K562 (cell line): Measurements from ENCODE around the gene VWA1. TPM values are rescaled to one million over a fixed set of nuclear protein-coding genes. Genes with fewer than 3 reads are reported as not detected.

Experiments
- CHD7 ChIP-seq: fragments of 200-600 bp; sonication (generic); IDR thresholded peaks from one replicate; pipeline ENCODE4 v1.6.1; 2012; ENCODE audit warnings: mild to moderate bottlenecking, low read depth, low read length, inconsistent platforms
- GABPB2 ChIP-seq: fragments of 250-450 bp; sonication (Bioruptor Pico); conservative IDR thresholded peaks from 2 replicates; pipeline ENCODE4 v1.5.1; 2021; ENCODE audit warnings: mild to moderate bottlenecking
- HNRNPUL1 ChIP-seq: fragments of 200-400 bp; formaldehyde crosslinking; IDR thresholded peaks from 2 replicates; pipeline ENCODE4 v1.6.1; 2017; ENCODE audit warnings: low read length
- MCM5 ChIP-seq: fragments of 450-650 bp; IDR thresholded peaks from 2 replicates; pipeline ENCODE4 v1.6.1; 2016; ENCODE audit warnings: low read depth
- MITF ChIP-seq: IDR thresholded peaks from 2 replicates; pipeline ENCODE4 v1.6.1; 2014; ENCODE audit warnings: antibody characterized with exemption
- PKNOX1 ChIP-seq: fragments of 450-650 bp; IDR thresholded peaks from 2 replicates; pipeline ENCODE4 v1.6.1; 2016
- RBBP5 ChIP-seq: fragments of 200-600 bp; sonication (generic); IDR thresholded peaks from 2 replicates; pipeline ENCODE4 v1.6.1; 2012; ENCODE audit warnings: borderline replicate concordance, mild to moderate bottlenecking, low read length, control low read depth, inconsistent platforms; ENCODE audit not compliant: insufficient read depth, poor library complexity, severe bottlenecking
- TSHZ1 ChIP-seq: fragments of 250-450 bp; sonication (Bioruptor Pico); IDR thresholded peaks from 2 replicates; pipeline ENCODE4 v1.4.0; 2020; ENCODE audit warnings: mild to moderate bottlenecking, moderate library complexity
- polyA plus RNA-seq, 8 experiments: library from polyadenylated mRNA; depleted of rRNA in 4 of 8; stranded (reverse) in 5 of 8; unstranded in 3 of 8; fragments of >200 nt; fragmentation: Nextera tagmentation in 2 of 8; fragmentation: Illumina TruSeq in 1 of 8; extraction: Ambion mirVana in 2 of 8; extraction: Trizol in 1 of 8; gene quantifications; 2 replicates each; pipeline versions ENCODE4 v1.2.1 to v1.2.3, GENCODE V29; 2011 to 2014; ENCODE audit warnings: inconsistent platforms in 1 of 8, missing spikeins in 1 of 8
- total RNA-seq, 7 experiments: library from RNA; depleted of rRNA in 6 of 7; stranded (reverse); fragments of >200 nt in 6 of 7; fragmentation: Illumina TruSeq in 2 of 7; extraction: Trizol in 2 of 7; gene quantifications; 2 replicates each; pipeline versions ENCODE4 v1.2.1 to v1.2.3, GENCODE V29; 2011 to 2021; ENCODE audit warnings: low replicate concordance in 1 of 7

The VWA1 gene
- total and polyA plus RNA-seq, 9 of the 15 experiments (the other 6 are each of a cell fraction or from before 2014, with no cell fraction given) = 0.01 to 6.4 (median 0.85) TPM

- TF ChIP-seq TSHZ1 (CRISPR knock-in tag) (no peak), RBBP5 (peak; percentile 94), CHD7 (no peak), GABPB2 (CRISPR knock-in tag) (no peak; the same call in 1 of the 2 replicates), HNRNPUL1 (no peak), MCM5 (no peak), MITF (0 out of 2 replicates have a peak, but pooled peaks have one; percentile 46), PKNOX1 (peak; percentile 87)
Measured at GRCh38 chr1:1406821-1407635, 28.5 kb upstream of the VWA1 start, which contains the start of gene MRPL20 (continued).
